ENCODE results near the gene PRDM4.
A peak's percentile ranks its signal among the peaks of the same experiment; 100 is the strongest.

PRDM4 gene, protein sequence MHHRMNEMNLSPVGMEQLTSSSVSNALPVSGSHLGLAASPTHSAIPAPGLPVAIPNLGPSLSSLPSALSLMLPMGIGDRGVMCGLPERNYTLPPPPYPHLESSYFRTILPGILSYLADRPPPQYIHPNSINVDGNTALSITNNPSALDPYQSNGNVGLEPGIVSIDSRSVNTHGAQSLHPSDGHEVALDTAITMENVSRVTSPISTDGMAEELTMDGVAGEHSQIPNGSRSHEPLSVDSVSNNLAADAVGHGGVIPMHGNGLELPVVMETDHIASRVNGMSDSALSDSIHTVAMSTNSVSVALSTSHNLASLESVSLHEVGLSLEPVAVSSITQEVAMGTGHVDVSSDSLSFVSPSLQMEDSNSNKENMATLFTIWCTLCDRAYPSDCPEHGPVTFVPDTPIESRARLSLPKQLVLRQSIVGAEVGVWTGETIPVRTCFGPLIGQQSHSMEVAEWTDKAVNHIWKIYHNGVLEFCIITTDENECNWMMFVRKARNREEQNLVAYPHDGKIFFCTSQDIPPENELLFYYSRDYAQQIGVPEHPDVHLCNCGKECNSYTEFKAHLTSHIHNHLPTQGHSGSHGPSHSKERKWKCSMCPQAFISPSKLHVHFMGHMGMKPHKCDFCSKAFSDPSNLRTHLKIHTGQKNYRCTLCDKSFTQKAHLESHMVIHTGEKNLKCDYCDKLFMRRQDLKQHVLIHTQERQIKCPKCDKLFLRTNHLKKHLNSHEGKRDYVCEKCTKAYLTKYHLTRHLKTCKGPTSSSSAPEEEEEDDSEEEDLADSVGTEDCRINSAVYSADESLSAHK

DNA sequence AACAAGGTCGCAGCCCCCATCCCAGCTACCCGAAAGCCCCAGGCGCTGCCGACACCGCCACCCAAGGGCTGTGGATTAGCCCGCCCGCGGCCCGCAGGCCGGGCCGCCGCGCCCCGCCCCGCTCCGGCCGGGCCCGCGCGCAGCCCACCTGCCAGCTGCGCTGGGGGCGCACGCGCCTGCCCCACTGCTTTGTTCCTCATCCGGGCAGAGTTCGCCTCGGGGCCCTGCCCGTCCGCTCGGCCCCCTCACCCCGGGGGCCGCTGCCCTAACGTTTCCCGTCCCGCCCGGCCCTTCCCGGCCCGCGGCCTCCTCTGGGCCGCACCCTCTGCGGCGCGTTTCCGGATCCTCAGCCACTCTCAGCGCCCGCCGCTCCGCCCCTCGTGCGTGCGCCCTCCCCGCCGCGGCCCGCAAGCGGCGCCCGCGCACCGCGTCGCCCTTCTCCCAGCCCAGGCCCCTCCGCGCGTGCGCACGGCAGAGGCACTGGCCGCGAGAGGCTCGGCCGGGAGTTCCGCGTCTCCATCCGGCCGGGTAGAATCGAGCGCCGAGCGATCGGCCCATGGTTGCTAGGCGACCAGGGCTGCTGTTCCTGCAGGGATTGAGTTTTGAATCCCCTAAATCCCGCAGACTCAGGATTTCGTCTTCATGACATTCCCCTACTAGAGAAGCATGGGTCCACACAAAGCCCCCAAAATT, at the start of gene PRDM4:
Gene PRDM4 (minus strand): TSS at position 329 of the 693 bp plus-strand sequence. CDS start 622 bp downstream, outside the sequence.
- DNase-seq = peak; percentile 52

DNA sequence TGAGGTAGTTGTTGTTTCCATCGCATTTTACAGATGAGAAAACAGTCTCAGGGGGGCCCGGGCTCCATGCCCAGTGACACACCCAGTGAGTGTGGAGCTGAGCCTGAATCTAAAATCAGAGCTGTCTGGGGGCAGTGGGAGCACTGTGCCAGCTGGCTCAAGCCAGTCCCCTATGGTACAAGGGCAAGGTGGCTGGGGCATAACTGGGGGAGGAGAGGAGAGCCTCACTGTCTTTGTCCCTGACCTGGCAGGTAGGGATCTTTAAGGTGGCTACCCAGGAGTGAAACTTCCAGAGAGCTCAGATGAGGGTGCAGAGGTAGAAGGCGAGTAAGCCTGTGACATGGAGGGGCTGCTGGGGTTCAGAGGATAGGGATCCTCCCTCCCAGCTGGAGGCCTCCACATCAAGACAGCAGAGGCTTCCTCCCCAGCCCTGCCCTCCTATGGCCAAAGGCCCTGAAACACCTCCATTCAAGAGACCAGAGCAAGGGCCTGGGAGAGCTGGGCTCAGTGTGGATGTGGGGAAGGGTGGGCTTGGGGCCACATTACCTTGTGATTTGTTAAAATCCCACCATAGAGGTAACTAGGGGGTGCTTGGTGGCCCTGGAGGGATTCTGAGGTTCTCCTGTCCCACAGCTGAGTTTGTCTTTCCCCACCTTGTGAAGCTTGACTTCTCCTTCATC, 46.7 kb upstream of the PRDM4 start:
- DNase-seq = no peak

DNA sequence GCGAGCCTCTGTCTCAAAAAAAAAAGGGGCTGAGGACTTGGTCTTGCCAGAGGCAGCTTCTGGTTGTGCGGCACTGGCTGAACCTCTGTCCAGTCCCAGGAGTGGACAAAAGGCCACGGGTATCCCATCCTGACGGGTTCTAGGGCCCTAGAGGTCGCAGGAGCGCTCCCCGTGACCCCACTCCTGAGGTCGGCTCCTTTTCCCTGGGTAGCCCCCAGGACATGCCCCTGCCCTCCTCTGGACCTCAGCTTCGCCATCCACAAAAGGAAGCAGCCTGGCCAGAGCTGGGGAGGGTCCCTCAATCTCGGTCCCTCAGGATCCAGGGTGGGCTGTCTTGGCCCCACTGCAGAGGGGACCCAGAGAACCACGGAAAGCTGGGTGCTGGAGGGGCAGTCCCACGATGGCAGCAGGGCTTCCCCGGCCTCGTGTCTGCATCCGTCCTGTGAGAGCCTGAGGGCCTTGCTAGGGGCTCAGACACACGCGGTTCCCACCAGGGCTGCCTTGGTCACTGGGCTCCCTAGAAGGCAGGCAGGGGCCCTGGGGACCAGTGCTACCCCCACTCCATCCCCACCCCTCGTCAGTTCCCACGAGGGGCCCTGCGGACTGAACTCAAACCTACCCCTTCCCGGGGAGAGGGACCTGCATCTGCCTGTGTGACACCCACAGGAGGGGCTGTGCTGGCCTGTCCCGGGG, 44.7 kb upstream of the PRDM4 start:
- DNase-seq = no peak

DNA sequence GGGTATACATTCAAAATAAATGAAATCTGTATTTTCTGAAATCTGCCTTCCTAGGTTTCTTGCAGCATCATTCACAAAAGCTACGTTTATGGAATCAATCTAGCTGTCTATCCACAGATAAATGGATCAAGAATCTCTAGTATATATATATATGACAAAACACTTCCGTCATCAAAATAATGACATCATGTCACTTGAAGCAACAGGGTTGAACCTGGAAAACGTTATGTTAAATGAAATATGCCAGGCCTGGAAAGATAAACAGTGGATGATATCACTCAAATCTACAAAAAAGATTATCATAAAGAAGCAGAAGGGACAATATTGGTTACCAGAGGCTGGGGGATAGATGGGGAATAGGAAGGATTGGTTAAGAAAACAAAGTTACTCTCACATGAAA, 42.2 kb upstream of the PRDM4 start:
- no peak for DNase-seq

DNA sequence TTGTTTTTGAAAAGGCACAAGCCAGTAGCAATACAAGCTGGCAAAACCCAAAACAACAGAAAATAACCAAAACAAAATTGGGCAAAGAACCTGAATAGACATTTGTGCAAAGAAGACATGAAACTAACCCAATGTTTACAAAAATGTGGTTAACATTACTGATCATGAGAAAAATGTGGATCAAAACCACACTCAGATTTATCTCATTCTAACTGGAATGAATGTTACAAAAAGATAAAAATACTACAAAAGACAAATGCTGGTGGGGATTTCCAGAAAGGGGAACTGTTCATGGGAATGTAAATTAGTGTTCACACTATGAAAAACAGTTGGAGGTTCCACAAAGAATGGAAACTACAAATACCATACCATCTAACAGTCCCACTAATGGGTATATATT, 40.2 kb upstream of the PRDM4 start:
- no peak for DNase-seq

DNA sequence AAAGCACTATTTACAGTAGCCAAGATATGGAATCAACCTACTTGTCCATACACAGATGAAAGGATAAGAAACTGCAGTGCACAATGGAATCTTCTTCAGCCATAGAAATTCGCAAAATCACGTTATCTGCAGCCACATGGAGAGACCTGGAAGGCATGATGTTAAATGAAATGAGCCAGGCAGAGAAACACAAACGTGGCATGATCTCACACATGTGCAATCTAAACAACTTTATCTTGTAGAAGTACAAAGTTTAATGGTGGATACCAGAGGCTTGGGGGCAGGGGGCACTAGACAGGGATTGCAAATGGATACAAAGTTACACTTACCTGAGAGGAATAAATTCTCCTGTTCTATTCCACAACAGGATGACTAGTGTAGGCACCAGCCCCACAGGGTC, 37.6 kb upstream of the PRDM4 start:
- no peak for DNase-seq

DNA sequence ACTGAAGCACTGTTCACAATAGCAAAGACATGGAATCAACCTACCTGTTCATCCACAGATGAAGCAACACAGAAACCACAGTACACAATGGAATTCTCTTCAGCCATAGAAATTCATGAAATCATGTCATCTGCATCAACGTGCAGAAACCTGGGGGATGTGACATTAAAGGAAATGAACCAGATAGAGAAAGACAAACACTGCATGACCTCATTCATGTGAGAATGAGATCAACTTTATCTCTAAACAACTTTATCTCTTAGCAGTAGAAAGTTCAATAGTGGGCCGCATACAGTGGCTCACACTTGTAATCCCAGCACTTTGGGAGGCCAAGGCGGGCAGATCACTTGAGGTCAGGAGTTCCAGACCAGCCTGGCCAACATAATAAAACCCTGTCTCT, 33.5 kb upstream of the PRDM4 start:
- DNase-seq = no peak

DNA sequence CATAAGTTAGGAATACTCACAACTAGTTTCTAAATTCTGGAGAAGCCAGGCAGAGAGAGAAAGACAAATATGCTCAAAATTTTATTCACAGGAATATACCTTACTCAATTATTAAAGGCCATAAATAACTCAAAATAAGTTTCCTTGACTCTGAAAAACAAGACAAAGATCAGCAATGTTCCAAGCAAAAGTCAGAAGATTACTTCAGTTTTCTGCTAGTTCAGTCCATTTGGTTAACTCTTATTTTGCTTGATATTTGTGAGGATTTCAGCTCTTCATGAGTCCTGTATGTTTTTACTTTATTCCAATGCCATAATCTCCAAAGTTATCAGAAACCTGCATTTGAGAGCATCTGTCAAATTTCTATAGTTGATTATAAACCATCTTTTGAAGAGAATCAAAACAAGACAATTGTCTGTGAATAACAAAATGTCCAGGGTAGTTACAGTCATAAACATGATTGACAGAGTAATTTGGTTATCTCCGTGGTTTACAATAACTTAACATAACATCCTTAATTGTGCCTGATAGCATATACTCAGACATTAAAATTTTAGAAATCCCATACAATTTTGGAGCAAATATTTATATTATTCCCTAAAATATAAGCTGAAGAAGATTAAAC, 30.6 kb upstream of the PRDM4 start:
- DNase-seq = no peak

DNA sequence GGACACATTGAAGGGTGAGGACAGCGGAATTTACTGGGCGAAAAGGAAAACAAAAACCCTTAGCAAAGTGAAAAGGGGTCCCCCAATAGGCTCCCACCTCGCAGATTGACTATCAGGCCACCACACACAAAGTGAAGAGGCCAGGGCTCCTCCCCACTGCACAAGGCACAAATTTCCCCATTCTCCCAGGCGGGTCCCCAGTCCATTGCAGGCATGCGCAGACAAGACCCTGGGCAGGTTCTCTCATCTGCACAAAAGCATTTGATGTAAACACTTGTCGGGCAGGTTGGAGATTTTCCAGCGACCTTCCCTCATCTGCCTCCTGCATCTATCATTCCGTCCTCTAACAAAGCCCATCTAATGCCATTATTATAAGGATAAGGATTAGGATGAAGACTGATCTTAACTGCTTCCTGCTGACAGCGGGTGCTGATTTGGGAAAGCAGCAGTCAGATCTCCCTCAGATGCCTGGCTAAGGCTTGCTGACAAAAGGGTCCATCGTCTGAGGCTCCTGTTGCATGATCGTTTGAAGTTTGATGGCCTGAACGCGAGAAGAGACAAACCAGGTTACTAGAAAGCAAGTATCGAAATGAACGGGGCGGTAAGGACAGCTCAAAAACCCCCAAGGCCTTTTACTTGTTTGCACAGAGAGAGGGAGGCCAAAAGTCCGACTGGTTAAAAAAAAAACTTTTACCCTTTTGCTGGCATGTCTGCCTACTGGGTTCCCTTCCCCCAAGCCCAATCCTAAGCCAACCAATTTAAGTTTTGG, 27.9 kb upstream of the PRDM4 start:
- no peak for DNase-seq

DNA sequence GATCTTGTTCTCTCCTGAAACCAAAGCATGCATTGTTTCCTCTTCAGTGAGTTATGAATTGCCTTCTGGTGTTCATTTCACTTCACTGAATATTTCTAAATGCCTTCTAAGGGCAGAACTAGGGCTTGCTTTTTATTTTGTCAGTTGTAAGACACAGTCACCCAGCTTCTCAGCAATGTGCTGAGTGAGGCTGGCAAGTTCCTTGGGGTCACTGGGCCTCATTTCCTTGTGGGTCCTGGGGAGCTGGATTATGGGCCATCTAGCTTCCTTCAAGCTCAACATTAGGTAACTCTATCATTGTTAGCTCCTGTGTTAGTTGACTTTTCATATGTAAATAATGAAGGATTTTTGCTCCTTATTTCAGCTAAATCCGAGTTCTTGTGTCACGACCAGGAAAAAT, 27.3 kb upstream of the PRDM4 start:
- no peak for DNase-seq

DNA sequence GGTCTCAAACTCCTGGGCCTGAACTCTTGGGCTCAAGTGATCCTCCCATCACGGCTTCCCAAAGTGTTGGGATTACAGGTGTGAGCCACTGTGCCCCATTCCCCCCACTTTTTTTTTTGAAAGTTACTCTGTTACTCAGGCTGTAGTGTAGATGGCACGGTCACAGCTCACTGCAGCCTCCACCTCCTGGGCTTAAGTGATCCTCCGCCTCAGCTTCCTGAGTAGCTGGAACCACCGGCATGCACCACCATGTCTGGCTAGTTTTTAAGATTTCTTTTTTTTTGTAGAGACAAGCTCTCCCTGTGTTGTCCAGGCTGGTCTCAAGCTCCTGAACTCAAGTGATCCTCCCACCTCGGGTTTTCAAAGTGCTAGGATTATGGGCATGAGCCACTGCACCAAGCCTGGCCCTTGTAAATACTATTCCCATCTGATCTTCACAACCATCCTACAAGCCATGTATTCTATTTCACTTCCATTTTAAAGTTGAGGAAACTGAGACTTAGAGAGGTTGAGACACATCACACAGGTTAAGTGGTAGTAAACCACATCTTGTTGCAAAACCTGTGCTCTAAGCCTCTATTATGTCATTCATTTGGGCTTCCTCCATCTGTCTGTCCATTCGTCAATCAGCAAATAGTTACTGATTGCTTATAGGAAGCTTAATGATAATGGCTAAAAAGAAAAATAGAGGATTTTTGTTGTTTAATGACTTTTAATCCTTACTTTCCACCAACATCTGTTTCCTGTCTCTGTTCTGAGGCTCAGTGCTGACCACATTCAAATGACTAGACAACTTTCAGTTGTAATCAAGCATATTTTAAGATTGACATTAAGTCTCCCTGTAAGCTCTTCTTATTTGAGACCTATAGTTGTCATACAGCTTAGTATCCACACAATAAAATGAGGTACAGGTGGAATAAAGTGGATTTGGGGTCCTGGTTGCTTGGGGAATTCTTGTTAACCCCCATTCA, 22.8 kb upstream of the PRDM4 start:
- DNase-seq = no peak

DNA sequence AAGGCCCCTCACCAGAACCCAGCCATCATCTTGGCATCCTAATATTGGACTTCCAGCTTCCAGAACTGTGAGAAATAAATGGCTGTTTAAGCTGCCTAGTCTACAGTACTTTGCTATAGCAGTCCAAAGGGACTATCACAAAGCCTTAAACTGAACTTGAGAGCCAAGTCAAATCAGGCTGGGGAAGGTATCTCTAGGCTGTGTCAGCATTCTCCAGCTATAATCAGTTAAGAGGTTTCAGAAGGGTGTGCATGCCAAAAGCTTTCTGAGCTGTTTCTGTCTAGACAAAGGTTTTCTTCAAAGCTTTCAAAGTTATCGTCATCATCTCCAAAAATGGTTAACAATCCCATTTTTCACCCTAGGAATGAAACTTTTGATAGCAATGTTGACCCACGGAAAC, 21.1 kb upstream of the PRDM4 start:
- DNase-seq = no peak

DNA sequence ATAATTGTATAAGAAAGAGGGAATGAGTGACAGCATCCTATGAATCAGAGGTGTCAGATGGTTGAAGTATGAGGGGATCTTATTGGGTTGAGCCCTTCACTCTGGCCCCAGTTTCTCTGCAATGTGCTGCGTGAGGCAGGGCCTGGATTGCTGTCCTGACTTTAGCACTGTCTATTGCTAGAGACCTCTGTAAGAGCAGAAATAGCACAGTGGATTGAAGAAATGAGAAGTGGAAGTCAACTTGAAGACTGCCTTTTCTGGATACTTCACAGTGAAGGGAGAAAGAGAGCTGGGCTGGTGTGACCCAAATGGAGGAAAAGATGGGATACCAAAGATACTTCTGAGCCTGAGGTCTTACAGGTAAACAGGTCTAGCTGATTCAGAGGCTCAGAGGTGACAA, 19.4 kb upstream of the PRDM4 start:
- no peak for DNase-seq

DNA sequence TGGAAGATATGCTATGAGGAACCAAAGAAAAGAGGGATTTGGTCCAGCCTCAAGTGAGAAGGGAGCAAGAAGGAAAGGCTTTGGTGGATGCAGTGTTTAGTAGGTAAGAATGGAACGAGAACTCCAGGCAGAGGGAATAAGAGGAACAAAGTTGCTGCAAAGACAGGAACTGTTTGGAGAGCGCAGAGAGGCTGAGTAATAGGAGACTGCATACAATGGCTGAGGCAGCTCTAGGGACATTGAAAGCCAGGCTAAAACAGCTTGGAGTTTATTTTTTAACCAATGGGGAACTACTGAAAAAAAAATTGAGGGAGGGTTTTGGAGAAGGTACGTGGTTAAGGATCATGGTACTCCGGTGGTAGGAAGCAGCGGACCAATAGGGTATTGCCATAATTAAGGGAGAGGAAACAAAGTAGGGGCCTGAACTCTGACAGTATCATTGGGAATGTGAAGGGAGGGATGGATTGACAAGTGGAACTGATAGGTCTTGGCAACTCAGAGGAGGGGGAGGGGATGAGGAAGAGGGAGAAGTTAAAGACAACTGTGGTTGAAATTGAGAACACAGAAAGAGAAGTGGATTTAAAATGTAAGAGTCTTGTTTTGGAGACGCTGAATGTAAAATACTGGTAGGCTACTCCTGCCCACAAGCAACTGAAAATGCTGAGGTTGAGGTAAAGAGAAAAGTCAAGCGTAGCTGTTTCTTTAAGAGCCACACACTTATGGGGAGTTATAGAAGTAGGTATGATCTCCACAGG, 18.3 kb upstream of the PRDM4 start:
- DNase-seq = no peak

DNA sequence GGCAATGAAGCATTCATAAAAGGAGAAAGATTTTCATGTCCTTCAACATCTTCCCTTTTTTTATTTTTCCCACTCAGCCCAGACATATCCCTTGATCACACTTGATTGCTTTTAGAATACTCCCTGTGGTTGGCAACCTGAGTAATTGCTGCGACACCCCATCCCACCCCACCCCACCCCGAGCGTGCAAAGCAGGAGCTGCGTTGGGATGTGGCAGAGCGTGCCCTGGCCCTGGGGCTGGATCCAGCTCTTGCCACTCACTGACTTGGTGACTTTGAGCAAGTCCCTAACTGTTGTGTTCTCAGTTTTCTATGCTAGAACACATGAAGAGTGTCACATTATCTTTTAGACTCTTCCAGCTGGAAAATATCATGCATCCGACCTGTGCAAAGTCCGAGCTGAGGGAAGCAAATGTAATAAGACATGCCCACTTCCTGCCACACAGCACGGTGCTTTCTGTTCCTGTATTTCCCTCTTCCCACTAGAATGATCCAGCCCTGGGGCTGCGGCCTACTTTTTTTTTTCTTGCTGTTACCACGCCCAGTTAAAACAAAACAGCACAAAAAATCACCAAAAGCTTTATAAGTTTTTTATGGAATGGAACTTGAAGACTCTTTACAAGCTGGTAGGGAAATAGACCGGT, 17.6 kb upstream of the PRDM4 start:
- DNase-seq = no peak

DNA sequence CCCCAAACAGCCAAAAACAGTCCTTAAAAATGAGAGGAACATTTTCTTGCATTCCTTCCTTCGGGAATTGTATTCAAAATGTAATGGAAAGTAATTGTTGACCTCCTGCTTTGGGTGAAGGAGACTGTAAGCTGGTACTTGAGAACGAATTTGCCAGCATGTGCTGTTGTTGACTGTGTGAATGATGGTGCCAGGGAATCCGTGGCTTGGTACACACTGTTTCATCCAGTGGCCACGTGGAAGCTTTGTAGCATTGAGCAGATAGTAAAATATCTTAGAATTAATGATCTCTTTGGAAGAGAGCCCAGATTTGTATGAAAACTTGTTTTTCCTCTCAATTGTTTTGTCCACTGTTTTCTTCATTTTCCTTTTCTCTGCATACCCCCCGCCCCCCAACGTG, 15.2 kb upstream of the PRDM4 start:
- DNase-seq = no peak

DNA sequence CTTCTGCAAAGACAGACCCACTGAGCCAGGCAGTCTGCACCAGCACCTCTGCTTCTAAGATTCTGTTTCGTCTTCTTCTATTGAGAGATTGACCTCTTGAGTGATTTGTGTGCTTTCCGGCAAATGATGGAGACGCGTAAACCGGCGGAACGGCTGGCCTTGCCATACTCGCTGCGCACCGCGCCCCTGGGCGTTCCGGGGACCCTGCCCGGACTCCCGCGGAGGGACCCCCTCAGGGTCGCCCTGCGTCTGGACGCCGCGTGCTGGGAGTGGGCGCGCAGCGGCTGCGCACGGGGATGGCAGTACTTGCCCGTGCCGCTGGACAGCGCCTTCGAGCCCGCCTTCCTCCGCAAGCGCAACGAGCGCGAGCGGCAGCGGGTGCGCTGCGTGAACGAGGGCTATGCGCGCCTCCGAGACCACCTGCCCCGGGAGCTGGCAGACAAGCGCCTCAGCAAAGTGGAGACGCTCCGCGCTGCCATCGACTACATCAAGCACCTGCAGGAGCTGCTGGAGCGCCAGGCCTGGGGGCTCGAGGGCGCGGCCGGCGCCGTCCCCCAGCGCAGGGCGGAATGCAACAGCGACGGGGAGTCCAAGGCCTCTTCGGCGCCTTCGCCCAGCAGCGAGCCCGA, 14.3 kb upstream of the PRDM4 start:
- no peak for DNase-seq
